HCT116 (cell line): ENCODE results near the gene UNC5C.

ENCODE experiments used
- CEBPB ChIP-seq: IDR thresholded peaks from 2 replicates; pipeline ENCODE4 v1.6.1; 2012; ENCODE audit warnings: low read depth
- EZH2 ChIP-seq: fragments of 200-600 bp; sonication (generic); IDR thresholded peaks from 2 replicates; pipeline ENCODE4 v1.6.1; 2017; ENCODE audit warnings: antibody characterized with exemption, mixed run types
- EZH2phosphoT487 ChIP-seq: fragments of 200-600 bp; IDR thresholded peaks from 2 replicates; pipeline ENCODE4 v1.6.1; 2018; ENCODE audit warnings: antibody characterized with exemption, borderline replicate concordance
- FOSL1 ChIP-seq: IDR thresholded peaks from 2 replicates; pipeline ENCODE4 v1.6.1; 2012; ENCODE audit warnings: low read depth
- POLR2AphosphoS5 ChIP-seq: IDR thresholded peaks from 2 replicates; pipeline ENCODE4 v1.6.1; 2011; ENCODE audit warnings: mild to moderate bottlenecking, low read depth, low read length, moderate library complexity
- ZNF274 ChIP-seq: fragments of 200-500 bp; sonication (Bioruptor generic); IDR thresholded peaks from 2 replicates; pipeline ENCODE4 v1.6.1; 2014; ENCODE audit warnings: mild to moderate bottlenecking, low read depth, low read length, inconsistent platforms
- TF ChIP-seq, protein P1 (sequence below): IDR thresholded peaks from 2 replicates; pipeline ENCODE4 v1.6.1; 2011; ENCODE audit warnings: mild to moderate bottlenecking, low read length, moderate library complexity; ENCODE audit not compliant: insufficient replicate concordance; ENCODE audit errors: extremely low read depth
- TF ChIP-seq, protein P2 (sequence below), 3 experiments: fragments of 200-600 bp in 1 of 3; sonication (generic) in 1 of 3; IDR thresholded peaks in 2 of 3; conservative IDR thresholded peaks in 1 of 3; 2 replicates each; pipeline ENCODE4 v1.5.1; 2012 to 2017; ENCODE audit warnings: low read depth in 2 of 3, low read length in 2 of 3, antibody characterized with exemption in 1 of 3, borderline replicate concordance in 1 of 3, control low read depth in 1 of 3, mild to moderate bottlenecking in 1 of 3, mixed read lengths in 1 of 3, mixed run types in 1 of 3, moderate library complexity in 1 of 3; ENCODE audit not compliant: insufficient read depth in 1 of 3

DNA sequence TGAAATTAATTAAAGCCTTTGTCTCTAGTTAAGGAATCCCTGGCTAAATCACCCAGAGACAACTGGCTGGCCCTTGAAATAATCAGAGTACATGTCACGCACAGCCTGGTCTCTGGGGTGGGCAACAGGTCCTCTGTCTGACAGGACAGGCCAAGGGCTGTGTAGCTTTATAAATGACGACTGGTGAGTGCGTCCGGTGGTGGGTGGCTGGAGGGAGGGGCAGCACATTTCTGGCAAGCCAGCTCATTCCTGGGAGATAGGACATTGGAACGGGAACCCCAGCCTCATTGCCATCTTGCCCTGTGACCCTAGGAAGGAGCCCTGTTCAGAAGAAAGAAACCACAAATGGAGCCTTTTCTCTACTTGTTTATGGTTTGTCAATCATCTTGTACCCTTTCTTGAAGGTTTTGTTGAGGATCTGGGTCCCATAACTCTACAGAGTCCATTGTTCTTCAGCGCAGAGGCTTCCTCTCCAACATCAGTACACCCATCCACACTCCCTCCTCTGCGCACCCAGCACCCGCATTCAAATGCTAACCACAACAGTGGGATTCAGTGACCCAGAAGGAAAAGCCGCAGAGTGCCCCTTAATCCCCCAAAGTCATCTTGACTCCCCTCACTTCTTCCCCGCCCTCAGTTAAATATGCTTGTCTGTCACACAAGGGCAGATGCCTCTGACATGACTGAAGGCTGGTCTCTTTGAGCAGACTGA lies 368.1 kb downstream of the UNC5C start:
- TF ChIP-seq EZH2: no peak
- TF ChIP-seq CEBPB: no peak
- no peak for TF ChIP-seq EZH2phosphoT487
- no peak for TF ChIP-seq POLR2AphosphoS5
- TF ChIP-seq ZNF274: no peak
- TF ChIP-seq, protein P1, sequence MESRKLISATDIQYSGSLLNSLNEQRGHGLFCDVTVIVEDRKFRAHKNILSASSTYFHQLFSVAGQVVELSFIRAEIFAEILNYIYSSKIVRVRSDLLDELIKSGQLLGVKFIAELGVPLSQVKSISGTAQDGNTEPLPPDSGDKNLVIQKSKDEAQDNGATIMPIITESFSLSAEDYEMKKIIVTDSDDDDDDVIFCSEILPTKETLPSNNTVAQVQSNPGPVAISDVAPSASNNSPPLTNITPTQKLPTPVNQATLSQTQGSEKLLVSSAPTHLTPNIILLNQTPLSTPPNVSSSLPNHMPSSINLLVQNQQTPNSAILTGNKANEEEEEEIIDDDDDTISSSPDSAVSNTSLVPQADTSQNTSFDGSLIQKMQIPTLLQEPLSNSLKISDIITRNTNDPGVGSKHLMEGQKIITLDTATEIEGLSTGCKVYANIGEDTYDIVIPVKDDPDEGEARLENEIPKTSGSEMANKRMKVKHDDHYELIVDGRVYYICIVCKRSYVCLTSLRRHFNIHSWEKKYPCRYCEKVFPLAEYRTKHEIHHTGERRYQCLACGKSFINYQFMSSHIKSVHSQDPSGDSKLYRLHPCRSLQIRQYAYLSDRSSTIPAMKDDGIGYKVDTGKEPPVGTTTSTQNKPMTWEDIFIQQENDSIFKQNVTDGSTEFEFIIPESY: no peak
- TF ChIP-seq, protein P2, sequence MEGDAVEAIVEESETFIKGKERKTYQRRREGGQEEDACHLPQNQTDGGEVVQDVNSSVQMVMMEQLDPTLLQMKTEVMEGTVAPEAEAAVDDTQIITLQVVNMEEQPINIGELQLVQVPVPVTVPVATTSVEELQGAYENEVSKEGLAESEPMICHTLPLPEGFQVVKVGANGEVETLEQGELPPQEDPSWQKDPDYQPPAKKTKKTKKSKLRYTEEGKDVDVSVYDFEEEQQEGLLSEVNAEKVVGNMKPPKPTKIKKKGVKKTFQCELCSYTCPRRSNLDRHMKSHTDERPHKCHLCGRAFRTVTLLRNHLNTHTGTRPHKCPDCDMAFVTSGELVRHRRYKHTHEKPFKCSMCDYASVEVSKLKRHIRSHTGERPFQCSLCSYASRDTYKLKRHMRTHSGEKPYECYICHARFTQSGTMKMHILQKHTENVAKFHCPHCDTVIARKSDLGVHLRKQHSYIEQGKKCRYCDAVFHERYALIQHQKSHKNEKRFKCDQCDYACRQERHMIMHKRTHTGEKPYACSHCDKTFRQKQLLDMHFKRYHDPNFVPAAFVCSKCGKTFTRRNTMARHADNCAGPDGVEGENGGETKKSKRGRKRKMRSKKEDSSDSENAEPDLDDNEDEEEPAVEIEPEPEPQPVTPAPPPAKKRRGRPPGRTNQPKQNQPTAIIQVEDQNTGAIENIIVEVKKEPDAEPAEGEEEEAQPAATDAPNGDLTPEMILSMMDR (IDR thresholded peaks at IDR 0.05 in 2 of 3, conservative IDR thresholded peaks at IDR 0.05 in 1 of 3; ENCODE audit: borderline replicate concordance in 1 of 3, insufficient read depth in 1 of 3, low read depth in 2 of 3, low read length in 2 of 3): no peak
- no peak for TF ChIP-seq FOSL1
